GM19193 (cell line): Measurements from ENCODE around the gene NFKBIL1.

Source experiments
- POLR2A ChIP-seq: IDR thresholded peaks from 4 replicates; pipeline ENCODE4 v1.6.1; 2011; ENCODE audit not compliant: insufficient read depth, insufficient read length; ENCODE audit errors: extremely low read depth

The NFKBIL1 gene

DNA sequence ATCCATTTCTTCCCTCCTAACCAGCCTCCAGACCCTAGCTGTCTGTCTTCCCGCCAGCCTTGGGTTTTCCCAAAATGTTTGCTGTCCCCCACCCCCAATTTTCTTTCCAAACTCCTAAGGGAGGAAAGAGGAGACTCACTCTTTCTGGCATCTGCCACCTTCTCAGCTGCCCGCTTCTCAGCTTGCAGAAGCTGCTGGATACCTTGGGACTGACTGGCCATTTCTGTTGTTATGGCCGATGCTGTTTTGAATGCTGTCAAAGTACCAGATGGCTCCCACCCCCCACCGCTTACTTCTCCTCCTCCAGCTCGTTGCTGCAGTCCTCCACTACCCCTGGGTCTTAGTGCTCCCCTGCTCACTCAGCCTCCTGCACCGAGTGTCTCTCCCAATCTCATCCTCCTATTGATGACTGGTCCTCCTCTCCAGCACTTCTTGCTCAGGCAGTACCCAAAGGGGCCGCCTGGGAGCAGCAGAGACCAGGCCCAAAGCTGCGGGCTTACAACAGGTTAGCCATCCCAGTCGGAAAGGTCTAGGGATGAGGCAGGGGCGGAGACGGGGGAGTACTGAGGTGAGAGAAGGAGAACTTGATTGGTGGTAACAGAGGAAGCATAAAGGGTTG is 960 bp upstream of the NFKBIL1 start, which contains the start of gene ATP6V1G2:
ATP6V1G2 (minus strand) TSS at position 270 of the 619 bp plus-strand sequence; CDS start at position 221, 49 bp downstream.
- no peak for TF ChIP-seq POLR2A

DNA sequence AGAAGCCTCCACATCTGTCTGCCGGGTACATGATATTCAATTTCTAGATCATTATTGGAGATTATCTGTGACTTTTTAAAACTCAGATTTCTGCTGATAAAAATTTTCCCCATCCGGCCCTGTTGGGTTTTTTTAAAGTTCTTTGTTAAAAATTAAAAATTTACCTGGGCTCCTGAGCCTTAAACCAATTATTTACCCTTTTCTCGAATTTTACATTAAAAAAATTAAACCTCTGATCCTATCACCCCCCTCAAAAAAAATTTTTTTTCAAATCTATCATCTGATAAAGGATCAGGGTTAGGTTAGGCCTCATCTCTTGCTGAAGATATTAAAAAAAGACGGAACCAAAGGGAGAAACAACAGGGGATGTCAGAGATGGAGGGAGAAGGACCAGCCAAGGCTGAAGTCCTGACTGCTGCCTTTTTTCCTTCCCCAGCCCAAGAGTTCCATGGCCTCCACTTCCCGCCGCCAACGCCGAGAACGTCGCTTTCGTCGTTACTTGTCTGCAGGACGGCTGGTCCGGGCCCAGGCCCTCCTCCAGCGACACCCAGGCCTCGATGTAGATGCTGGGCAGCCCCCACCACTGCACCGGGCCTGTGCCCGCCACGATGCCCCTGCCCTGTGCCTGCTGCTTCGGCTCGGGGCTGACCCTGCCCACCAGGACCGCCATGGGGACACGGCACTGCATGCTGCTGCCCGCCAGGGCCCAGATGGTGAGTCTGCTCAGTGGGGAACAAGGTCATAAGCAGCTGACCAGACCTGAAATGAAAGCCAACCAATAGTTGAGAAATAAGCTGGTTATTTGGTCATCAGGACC is 527 bp downstream of the NFKBIL1 start:
- TF ChIP-seq POLR2A: no peak

GRCh38 chr6:31548544-31548873 is 1.1 kb downstream of the NFKBIL1 start:
- TF ChIP-seq POLR2A: no peak

DNA sequence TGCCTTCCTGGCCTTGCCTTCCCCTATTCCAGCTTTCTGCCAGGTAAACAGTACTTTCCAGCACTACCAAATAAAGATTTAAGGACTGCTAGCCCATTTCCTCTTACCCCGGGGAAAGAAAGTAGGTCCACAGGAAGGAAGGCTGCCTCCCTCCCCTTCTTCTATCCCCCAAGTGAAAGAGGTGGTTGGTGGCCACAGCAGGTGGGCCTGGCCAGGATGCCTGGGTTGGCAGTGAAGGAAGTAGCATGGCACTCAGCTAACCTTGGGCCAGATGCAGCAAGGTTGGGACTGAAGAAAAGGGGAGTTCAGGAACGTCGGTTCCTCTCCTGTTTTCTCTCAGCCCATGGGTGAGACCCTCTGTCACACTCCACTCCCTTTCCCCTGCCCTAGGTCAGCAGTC is 8.9 kb downstream of the NFKBIL1 start:
- no peak for TF ChIP-seq POLR2A

DNA sequence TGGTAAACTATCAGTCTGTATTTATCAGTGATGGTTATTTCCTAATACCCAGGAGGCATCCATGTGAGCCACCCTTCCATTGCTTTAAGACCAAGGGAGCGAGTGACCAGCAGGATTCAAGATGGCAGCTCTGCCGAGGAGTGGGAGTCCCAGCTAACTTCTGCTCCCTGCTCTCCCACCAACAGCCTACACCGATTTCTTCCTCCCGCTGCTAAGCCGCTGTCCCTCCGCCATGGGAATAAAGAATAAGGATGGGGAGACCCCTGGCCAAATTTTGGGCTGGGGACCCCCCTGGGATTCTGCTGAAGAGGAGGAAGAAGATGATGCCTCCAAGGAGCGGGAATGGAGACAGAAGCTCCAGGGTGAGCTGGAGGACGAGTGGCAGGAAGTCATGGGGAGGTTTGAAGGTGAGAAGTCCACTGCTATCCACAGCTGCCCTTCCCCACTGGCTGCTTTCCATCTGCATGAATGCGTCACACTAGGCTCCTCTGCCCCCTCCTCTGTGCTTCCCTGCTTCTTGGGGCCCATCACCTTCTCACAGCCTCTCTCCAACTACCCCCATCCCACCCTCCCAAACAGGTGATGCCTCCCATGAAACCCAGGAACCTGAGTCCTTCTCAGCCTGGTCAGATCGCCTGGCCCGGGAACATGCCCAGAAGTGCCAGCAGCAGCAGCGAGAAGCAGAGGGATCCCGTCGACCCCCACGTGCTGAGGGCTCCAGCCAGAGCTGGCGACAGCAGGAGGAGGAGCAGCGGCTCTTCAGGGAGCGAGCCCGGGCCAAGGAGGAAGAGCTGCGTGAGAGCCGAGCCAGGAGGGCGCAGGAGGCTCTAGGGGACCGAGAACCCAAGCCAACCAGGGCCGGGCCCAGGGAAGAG is 10.3 kb downstream of the NFKBIL1 start:
- TF ChIP-seq POLR2A: no peak

DNA sequence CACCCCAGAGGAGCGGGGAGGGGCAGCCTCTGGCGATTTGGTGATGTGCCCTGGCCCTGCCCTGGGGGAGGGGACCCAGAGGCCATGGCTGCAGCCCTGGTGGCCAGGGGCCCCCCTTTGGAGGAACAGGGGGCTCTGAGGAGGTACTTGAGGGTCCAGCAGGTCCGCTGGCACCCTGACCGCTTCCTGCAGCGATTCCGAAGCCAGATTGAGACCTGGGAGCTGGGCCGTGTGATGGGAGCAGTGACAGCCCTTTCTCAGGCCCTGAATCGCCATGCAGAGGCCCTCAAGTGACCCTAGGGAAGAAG is 10.9 kb downstream of the NFKBIL1 start:
- no peak for TF ChIP-seq POLR2A

DNA sequence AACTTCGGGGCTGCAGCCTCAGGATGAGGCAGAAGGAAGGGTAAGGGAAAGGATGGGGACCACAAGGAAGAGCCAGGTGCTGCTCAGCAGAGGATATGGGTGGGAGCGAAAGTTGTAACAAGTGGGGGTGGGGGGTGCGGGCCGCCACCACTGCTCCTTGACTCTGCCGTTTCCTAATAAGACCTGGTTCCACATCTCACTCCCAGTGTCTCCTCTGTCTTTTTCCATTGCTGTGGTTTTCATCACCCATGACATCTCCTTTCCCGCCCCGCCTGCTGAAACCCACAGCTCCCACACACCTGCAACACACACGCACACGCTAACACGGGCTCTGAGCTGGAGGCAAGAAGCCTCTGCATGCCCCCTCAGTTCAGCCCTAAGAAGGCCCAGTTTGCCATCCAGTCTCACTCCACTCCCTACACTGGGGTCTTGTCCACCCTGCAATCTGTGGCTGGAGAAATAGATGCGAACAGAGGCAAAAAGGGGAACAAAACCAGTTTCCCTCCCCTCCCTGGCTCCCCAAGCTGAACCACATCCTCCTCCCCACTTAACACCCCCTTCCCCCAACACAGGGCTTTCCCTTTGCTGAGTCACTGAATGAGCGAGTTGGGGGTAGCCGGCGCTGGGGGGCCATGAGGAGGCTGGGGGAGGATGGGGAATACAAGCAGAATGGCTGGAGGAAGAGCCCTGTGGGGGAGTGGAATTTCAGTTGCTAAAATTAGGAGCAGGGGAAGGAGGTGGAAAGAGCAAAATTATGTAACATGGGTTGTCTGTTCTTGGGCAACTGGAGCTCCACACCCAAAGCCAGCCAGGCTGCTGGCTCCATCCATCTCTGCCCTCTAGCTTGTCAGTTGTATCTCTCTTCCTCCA is 11.5 kb downstream of the NFKBIL1 start:
- TF ChIP-seq POLR2A: peak; percentile 63

DNA sequence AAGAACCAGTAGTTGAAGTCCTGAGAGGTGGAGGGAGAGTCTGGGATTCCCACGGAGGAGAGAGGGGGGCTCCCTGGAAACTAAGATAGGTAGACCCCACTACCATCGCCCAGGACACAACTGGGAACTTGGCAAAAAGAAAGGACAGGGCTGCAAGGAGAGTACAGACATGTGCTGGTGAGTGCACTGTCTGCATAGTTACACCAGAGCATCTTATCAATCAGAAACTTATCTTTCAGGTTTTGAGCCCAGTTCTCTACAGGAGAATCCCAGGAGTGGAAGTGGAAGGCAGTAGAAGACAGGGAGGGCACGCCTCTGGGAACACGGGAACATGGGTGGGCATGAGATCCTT is 12.2 kb downstream of the NFKBIL1 start:
- no peak for TF ChIP-seq POLR2A

- peak; percentile 31 for TF ChIP-seq POLR2A
Measured at GRCh38 chr6:31559958-31560696, 12.7 kb downstream of the NFKBIL1 start.

DNA sequence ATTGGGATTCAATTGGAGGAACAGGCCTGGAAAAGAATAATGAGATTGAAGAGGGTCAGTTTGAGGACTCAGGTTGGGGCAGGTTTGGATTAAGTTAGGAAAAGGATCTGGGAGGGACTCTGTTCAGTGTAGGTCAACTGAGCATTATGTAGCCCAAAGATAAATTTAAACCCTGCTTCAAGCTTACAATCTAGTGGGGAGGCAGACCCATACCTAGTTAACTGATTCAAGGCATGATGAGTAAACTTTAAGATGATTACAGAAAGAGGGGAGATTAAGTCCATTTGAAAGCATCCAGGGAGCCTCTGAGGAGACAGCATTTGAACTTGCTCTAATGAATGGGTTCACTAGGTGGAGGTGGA is 13.3 kb downstream of the NFKBIL1 start:
- TF ChIP-seq POLR2A: no peak

DNA sequence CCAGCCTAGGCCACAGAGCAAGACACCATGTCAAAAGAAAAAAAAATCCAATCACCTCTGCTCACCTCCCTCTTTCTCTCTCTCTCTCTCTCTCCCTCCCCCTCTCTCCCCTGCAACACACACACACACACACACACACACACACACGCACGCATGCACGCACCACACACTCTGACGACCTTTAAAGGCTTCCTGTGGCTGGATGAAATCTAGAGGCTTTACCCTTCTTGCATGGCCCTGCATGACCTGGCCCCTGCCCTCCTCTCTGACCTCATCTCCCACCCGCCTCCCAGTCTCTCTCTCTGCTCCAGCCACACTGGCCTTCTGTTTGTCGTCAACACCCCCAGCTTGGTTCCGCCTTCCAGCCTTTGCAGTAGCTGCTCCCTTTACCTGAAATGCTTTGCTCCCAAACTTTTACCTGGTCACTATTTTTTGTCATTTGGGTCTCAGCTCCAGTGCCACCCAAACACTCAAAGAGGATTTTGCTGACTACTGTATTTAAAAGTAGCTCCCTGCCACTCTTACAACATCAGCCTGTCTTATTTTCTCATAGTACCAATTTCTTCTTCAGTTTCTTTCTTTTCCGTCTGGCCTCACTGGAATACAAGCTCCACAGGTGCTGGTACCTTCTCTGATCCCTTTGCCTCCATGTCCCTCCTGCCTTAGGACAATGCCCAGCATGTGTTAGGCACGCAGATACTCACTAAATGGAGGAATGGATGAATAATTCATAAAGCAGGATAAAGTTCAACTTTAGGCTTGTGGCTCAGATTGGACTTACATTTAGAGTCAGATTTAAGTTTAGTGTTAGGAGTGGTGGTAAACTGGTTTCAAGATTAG is 20.3 kb downstream of the NFKBIL1 start:
- no peak for TF ChIP-seq POLR2A

- peak; percentile 39 for TF ChIP-seq POLR2A
Measured at GRCh38 chr6:31568537-31568961, 21.1 kb downstream of the NFKBIL1 start.

- TF ChIP-seq POLR2A: no peak
Measured at GRCh38 chr6:31569861-31570536, 22.6 kb downstream of the NFKBIL1 start.
